GM12801 (cell line): ENCODE results near the gene PKDCC.

Experiments used
- TF ChIP-seq, protein P1 (sequence below): IDR thresholded peaks from one replicate; pipeline ENCODE4 v1.5.1; 2011; ENCODE audit warnings: control low read depth; ENCODE audit not compliant: insufficient read length; ENCODE audit errors: extremely low read depth

The PKDCC gene

DNA sequence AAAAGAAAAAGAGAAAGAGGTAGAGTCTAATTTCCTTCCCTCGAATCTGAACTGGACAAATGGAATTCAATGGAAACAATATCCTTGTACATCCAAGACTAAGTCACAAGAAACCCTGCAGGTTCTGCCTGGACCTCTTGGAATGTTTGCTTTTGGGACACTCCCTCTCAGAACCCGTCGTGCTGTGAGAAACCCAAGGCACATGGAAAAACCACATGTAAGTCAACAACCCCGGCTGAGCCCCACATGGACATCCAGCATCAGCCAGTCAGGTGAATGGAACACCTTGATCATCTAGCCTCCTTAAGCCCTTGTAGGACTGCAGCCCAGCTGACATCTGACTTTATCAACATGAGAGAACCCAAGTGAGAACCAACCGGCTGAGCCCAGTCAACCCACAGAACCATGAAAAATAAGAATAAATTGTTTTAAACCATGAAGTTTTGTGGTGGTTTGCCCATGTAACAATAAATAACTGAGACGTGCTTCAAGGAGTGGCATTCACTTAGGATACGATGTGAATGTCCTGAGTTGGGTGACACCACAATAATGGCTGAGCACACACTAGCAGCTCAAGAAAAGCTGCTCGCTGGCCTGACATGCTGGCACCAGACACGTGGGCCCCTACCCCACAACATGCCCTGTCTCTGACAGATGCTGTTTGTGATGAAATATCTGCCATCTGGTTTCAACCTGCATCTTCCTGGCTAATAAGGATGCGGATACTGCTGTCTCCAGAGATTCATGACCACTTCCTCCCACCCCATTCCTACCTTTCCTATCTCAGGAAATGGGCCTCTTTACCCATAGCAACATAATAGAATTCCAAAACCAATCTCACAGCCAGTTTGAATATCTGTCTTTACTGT is 28.8 kb downstream of the PKDCC start:
- TF ChIP-seq, protein P1, sequence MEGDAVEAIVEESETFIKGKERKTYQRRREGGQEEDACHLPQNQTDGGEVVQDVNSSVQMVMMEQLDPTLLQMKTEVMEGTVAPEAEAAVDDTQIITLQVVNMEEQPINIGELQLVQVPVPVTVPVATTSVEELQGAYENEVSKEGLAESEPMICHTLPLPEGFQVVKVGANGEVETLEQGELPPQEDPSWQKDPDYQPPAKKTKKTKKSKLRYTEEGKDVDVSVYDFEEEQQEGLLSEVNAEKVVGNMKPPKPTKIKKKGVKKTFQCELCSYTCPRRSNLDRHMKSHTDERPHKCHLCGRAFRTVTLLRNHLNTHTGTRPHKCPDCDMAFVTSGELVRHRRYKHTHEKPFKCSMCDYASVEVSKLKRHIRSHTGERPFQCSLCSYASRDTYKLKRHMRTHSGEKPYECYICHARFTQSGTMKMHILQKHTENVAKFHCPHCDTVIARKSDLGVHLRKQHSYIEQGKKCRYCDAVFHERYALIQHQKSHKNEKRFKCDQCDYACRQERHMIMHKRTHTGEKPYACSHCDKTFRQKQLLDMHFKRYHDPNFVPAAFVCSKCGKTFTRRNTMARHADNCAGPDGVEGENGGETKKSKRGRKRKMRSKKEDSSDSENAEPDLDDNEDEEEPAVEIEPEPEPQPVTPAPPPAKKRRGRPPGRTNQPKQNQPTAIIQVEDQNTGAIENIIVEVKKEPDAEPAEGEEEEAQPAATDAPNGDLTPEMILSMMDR: no peak

DNA sequence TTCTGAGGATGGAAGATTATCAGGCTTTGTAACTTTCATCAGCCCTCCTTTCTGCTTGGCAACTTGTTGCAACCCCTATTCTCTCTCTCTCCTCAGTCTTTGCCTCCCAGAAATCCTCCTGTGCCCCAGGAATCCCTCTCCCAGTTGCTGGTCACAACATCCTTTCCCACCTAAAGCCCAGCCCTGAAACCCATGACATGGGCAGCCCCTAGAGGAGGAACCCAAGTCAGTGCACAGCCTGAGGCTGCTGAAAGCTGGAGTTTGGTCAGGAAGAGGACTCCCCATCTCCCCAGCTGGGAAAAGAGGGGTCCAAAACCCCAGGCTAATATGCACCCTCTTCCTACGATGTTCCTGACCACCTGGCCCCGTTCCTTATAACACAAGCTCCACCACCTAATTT is 29.5 kb downstream of the PKDCC start:
- TF ChIP-seq, protein P1: no peak

DNA sequence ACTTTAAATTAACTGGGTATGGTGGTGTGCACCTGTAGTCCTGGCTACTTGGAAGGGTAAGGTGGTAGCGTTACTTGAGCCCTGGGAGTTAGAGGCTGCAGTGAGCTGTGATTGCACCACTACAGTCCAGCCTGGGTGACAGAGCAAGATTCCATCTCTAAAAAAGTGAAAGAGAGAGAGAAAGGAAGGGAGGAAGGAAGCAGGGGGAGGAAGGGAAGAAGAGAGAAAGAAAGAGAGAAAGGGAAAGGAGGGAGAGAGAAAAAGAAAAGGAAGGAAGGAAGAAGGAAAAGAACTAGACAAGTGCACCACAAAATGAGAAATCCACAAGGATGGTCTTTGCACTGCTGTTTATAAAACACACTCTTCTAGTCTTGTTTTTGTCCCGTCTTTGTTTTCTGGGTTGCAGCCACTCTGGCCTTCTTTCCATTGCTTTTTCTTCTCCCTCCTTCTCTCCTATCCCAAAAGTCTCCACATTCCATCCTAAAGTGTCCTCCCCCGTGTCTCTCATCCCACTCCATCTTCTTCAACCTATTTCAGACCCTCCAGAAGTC is 32.0 kb downstream of the PKDCC start:
- TF ChIP-seq, protein P1: no peak

- TF ChIP-seq, protein P1: no peak
Measured at GRCh38 chr2:42082016-42082415, 34.2 kb downstream of the PKDCC start.

DNA sequence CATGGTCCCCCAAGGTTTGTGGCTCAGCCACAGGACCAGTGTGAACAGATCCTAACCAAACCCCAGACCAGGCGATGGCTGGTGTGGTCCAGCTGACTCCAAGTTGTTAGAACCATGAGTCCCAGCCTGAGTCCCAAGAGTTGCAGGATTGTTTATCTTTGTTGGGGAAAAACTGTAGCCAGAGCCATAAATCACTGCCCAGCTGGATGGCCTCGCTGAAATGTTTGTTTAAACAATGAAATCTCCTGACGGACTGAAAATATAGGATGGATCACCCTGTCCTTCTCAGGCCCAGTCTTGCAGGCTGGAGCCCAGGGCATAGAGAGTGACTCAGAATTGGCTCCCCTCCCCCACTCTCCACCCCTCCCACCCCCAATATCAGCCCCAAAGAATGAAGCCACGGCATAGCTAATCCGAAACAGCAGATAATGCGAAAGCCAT is 36.4 kb downstream of the PKDCC start:
- TF ChIP-seq, protein P1: no peak

DNA sequence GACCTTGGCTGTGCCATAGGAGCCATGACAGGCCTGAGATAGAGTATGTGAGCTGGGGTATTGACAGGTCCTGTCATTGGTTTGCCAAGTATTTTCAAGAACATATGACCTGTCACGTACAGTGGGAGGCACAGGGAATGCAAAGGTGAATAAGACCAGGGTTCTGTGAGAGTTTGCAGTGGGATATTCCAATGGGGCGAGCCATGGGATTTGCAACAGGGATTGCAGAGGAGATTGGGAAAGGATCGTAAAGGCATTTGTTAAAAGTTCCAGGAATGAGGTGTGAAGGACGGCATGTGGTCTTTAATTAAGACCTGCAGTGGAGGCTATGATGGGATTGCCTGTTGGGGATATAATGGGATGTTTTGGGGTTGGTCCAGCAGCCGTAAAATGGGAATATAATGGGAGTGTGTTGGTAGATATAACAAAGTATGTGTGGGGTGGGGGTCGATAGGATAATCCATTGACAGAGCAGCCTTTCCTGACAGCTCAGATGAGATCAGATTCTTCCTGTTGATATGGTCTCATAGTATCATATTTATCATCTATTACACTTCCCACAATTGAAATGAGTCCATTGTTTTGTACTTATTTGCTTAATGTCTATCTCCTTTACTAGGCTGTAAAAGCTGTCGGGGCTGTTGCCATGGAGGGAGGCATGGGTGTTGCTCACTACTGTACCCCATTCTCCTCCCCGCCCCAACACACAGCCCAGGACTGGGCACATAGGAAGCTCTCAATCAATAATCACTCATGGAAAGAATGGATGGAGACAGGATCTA is 38.1 kb downstream of the PKDCC start:
- TF ChIP-seq, protein P1: no peak

DNA sequence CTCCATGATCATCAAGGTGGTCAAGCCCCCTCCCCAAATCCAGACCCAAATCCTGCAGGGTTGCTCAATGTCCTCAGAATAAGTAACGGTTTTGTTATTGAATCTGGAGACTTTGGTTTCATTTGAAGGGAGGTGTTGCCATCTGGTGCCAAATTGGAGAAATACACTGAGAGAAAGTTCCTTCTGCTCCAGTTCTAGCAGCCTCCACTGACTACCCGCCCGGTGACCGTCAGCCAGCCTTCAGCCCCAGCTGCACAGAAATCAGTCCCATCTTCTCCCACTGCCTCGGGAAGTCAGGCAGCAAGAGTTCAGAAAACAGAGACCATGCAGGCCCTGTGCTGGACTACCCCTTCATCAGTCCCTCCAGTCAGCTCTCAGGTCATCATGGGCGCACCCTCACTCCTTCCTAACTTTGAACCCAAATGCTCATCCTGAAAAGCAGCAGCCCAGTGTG is 38.7 kb downstream of the PKDCC start:
- TF ChIP-seq, protein P1: no peak
